Testis (tissue), 3 donors: ENCODE data around the gene INPP5A. TPM values are rescaled to one million over a fixed set of nuclear protein-coding genes. Genes with fewer than 3 reads are reported as not detected.

ENCODE experiments used
- DNase-seq: peaks from one replicate; pipeline ENCODE4 v3.0.0-alpha.2; 2019
- H3K27ac ChIP-seq, 2 donors: fragments of 200-600 bp; sonication (generic); one replicate each; pipeline ENCODE4 v1.5.1; 2019
- H3K27me3 ChIP-seq: fragments of 200-600 bp; sonication (generic); one replicate; pipeline ENCODE4 v1.5.1; 2019
- H3K36me3 ChIP-seq: fragments of 200-600 bp; sonication (generic); one replicate; pipeline ENCODE4 v1.5.1; 2017; ENCODE audit warnings: low read depth; ENCODE audit errors: missing control alignments
- H3K4me1 ChIP-seq: fragments of 200-600 bp; sonication (generic); one replicate; pipeline ENCODE4 v1.5.1; 2019
- H3K4me3 ChIP-seq, 2 donors: fragments of 200-600 bp; sonication (generic); one replicate each; pipeline ENCODE4 v1.5.1; 2017 to 2019
- H3K9me3 ChIP-seq: fragments of 200-600 bp; sonication (generic); one replicate; pipeline ENCODE4 v1.5.1; 2017
- CTCF ChIP-seq, 3 experiments: fragments of 450-650 bp in 2 of 3; fragments of 200-600 bp in 1 of 3; sonication (generic) in 1 of 3; IDR thresholded peaks; one replicate each; pipeline ENCODE4 v1.5.1; 2016 to 2019; ENCODE audit warnings: antibody characterized with exemption in 3 of 3, mild to moderate bottlenecking in 2 of 3, moderate library complexity in 1 of 3
- POLR2A ChIP-seq: fragments of 450-650 bp; IDR thresholded peaks from one replicate; pipeline ENCODE4 v1.6.1; 2017; ENCODE audit warnings: antibody characterized with exemption, mild to moderate bottlenecking, moderate library complexity
- WGBS, 2 donors: methylation state at CpG; one replicate each; pipeline ENCODE4 v1.1.5; 2018; 5-methylcytosine and 5-hydroxymethylcytosine counted together
- intact Hi-C: fragments of 100-400 bp; cut with DNase I; formaldehyde crosslinking; loops from one replicate; pipeline ENCODE4 v1.15.1; 2023; ENCODE audit warnings: low total_unique reads
- polyA plus RNA-seq: library from polyadenylated mRNA; stranded (reverse); fragments of 350-450 nt; fragmentation: Illumina TruSeq; extraction: RNeasy Lipid Tissue Mini Kit (QIAGEN cat#74804); gene quantifications from one replicate; pipeline ENCODE4 v1.2.3, GENCODE V29; 2014; ENCODE audit warnings: low read depth, low replicate concordance; ENCODE audit not compliant: insufficient read depth
- total RNA-seq, 2 donors: library from RNA; depleted of rRNA; stranded (reverse); fragments of >200 nt; gene quantifications; one replicate each; pipeline ENCODE4 v1.2.3, GENCODE V29; 2016

Gene INPP5A
- total and polyA plus RNA-seq, 3 donors from 2014 or later = 54.1 to 103 (median 73.0) TPM

GRCh38 chr10:132774181-132774901, 236.8 kb downstream of the INPP5A start:
- DNase-seq = no peak
- Histone ChIP-seq H3K9me3 (no peaks in the 10 kb centered on the region), H3K36me3 (no peaks in the 10 kb centered on the region), H3K27me3 (no peaks in the 10 kb centered on the region), H3K27ac (no peak overlapping the region), H3K4me1 (no peaks in the 10 kb centered on the region), H3K4me3 (no peak overlapping the region)
- WGBS, 2 donors = 86 to 90% methylated on average over 24 to 29 of the region's 29 CpGs
- TF ChIP-seq POLR2A (no peak), CTCF (IDR thresholded peaks at IDR 0.05) (no peak)
- intact Hi-C loops = no loop called here

- no peak for TF ChIP-seq CTCF (IDR thresholded peaks at IDR 0.05)
- no peak for TF ChIP-seq POLR2A
- 70 to 91% methylated on average over 17 to 20 of the region's 22 CpGs for WGBS, 2 donors
- Histone ChIP-seq H3K4me3 (no peak overlapping the region), H3K9me3 (no peaks in the 10 kb centered on the region), H3K27ac (no peak overlapping the region), H3K36me3 (no peaks in the 10 kb centered on the region), H3K27me3 (no peaks in the 10 kb centered on the region), H3K4me1 (no peaks in the 10 kb centered on the region)
- no peak for DNase-seq
- intact Hi-C loops = no loop called here
Observed at GRCh38 chr10:132774902-132775863, 237.6 kb downstream of the INPP5A start.

GRCh38 chr10:132776186-132776585, 238.6 kb downstream of the INPP5A start:
- no peak for TF ChIP-seq POLR2A
- no peak for DNase-seq
- 97% methylated on average over 13 to 17 of the region's 18 CpGs for WGBS, 2 donors
- Histone ChIP-seq H3K27ac (no peak overlapping the region), H3K27me3 (no peaks in the 10 kb centered on the region), H3K4me1 (no peaks in the 10 kb centered on the region), H3K4me3 (no peak overlapping the region), H3K9me3 (no peaks in the 10 kb centered on the region), H3K36me3 (no peaks in the 10 kb centered on the region)
- intact Hi-C loops = no loop called here

GRCh38 chr10:132776821-132777220, 239.2 kb downstream of the INPP5A start:
- Histone ChIP-seq H3K4me1 (no peaks in the 10 kb centered on the region), H3K36me3 (no peaks in the 10 kb centered on the region), H3K27me3 (no peaks in the 10 kb centered on the region), H3K27ac (no peak overlapping the region), H3K9me3 (no peaks in the 10 kb centered on the region), H3K4me3 (no peak overlapping the region)
- no peak for TF ChIP-seq POLR2A
- no peak for TF ChIP-seq CTCF (IDR thresholded peaks at IDR 0.05)
- no peak for DNase-seq
- WGBS, 2 donors = 92% methylated on average over 18 of the region's 18 CpGs; no CpG with 5 or more reads in 1 of the 2 donors
- intact Hi-C loops = no loop called here

GRCh38 chr10:132777441-132777840, 239.9 kb downstream of the INPP5A start:
- DNase-seq = no peak
- H3K4me3 ChIP-seq = no peak overlapping the region
- H3K27me3 ChIP-seq = no peaks in the 10 kb centered on the region
- no peaks in the 10 kb centered on the region for H3K9me3 ChIP-seq
- H3K4me1 ChIP-seq = no peaks in the 10 kb centered on the region
- WGBS, 2 donors = 92 to 93% methylated on average over 11 to 13 of the region's 14 CpGs
- TF ChIP-seq CTCF (IDR thresholded peaks at IDR 0.05) (no peak), POLR2A (no peak)
- intact Hi-C loops = no loop called here
- no peaks in the 10 kb centered on the region for H3K36me3 ChIP-seq
- H3K27ac ChIP-seq = no peak overlapping the region
